NT2/D1 (cell line): ENCODE measurements around the gene TMEM117.

Source experiments
- DNase-seq: peaks from one replicate; pipeline ENCODE4 v3.0.0-alpha.2; 2011; ENCODE audit warnings: low read depth, low spot score
- H3K27me3 ChIP-seq: 2 replicates; pipeline ENCODE4 v1.6.0; 2011; ENCODE audit warnings: mild to moderate bottlenecking; ENCODE audit not compliant: insufficient read length, insufficient read depth
- H3K36me3 ChIP-seq: 2 replicates; pipeline ENCODE4 v1.6.1; 2011; ENCODE audit warnings: mild to moderate bottlenecking, low read length, mixed read lengths; ENCODE audit not compliant: insufficient read depth, insufficient read length
- H3K4me1 ChIP-seq: 2 replicates; pipeline ENCODE4 v1.5.1; 2011; ENCODE audit not compliant: insufficient read depth, insufficient read length
- H3K4me3 ChIP-seq: 2 replicates; pipeline ENCODE4 v1.5.1; 2011; ENCODE audit warnings: low read depth; ENCODE audit not compliant: insufficient read length
- H3K9ac ChIP-seq: 2 replicates; pipeline ENCODE4 v1.6.0; 2011; ENCODE audit warnings: low read depth; ENCODE audit not compliant: insufficient read length
- H3K9me3 ChIP-seq: 2 replicates; pipeline ENCODE4 v1.5.1; 2011; ENCODE audit warnings: mild to moderate bottlenecking, low read length; ENCODE audit not compliant: insufficient read depth
- SUZ12 ChIP-seq: IDR thresholded peaks from 2 replicates; pipeline ENCODE4 v1.6.1; 2011; ENCODE audit not compliant: insufficient read length, insufficient read depth; ENCODE audit errors: extremely low read depth
- YY1 ChIP-seq: IDR thresholded peaks from 2 replicates; pipeline ENCODE4 v1.6.1; 2011; ENCODE audit not compliant: insufficient read length, insufficient read depth
- ZNF274 ChIP-seq: IDR thresholded peaks from 2 replicates; pipeline ENCODE4 v1.6.1; 2011; ENCODE audit warnings: mild to moderate bottlenecking, low read depth, low read length

TMEM117 gene

GRCh38 chr12:43887397-43887796, 51.5 kb downstream of the TMEM117 start:
- TF ChIP-seq YY1 (no peak), ZNF274 (no peak), SUZ12 (no peak)
- Histone ChIP-seq H3K4me1 (no peaks in the 10 kb centered on the region), H3K4me3 (no peak overlapping the region)

GRCh38 chr12:43891856-43892574, 56.1 kb downstream of the TMEM117 start:
- H3K27me3 ChIP-seq, result no peaks in the 10 kb centered on the region
- DNase-seq, result no peak
- no peak for TF ChIP-seq ZNF274
- TF ChIP-seq YY1, result no peak
- no peak for TF ChIP-seq SUZ12
- no peak overlapping the region for H3K9ac ChIP-seq
- no peaks in the 10 kb centered on the region for H3K36me3 ChIP-seq
- peaks cover 17% of the 10 kb centered on the region; the same call in 1 of the 2 replicates for H3K9me3 ChIP-seq
- H3K4me1 ChIP-seq, result no peaks in the 10 kb centered on the region
- H3K4me3 ChIP-seq, result no peak overlapping the region

More at GRCh38 chr12:43887397-43887796, 51.5 kb downstream of the TMEM117 start:
- Histone ChIP-seq H3K9me3 (peaks cover 8% of the 10 kb centered on the region; the same call in 1 of the 2 replicates), H3K9ac (no peak overlapping the region), H3K27me3 (no peaks in the 10 kb centered on the region), H3K36me3 (no peaks in the 10 kb centered on the region)
- DNase-seq, result no peak

- DNase-seq, result no peak
- H3K4me1 ChIP-seq, result no peaks in the 10 kb centered on the region
- no peaks in the 10 kb centered on the region for H3K36me3 ChIP-seq
- no peak overlapping the region for H3K9ac ChIP-seq
- TF ChIP-seq SUZ12, result no peak
- no peak for TF ChIP-seq ZNF274
- no peak for TF ChIP-seq YY1
- no peak overlapping the region for H3K4me3 ChIP-seq
- no peaks in the 10 kb centered on the region for H3K27me3 ChIP-seq
- H3K9me3 ChIP-seq, result peaks cover 17% of the 10 kb centered on the region; the same call in 1 of the 2 replicates
Observed at GRCh38 chr12:43893670-43894069, 57.8 kb downstream of the TMEM117 start.

- Histone ChIP-seq H3K4me3 (no peak overlapping the region), H3K27me3 (no peaks in the 10 kb centered on the region), H3K9ac (no peak overlapping the region), H3K36me3 (no peaks in the 10 kb centered on the region), H3K4me1 (no peaks in the 10 kb centered on the region), H3K9me3 (peaks cover 17% of the 10 kb centered on the region; the same call in 1 of the 2 replicates)
- TF ChIP-seq ZNF274 (no peak), YY1 (no peak), SUZ12 (no peak)
- DNase-seq, result no peak
Observed at GRCh38 chr12:43895580-43896206, 59.8 kb downstream of the TMEM117 start.

- no peak for DNase-seq
- Histone ChIP-seq H3K36me3 (no peaks in the 10 kb centered on the region), H3K4me3 (no peak overlapping the region), H3K4me1 (no peaks in the 10 kb centered on the region), H3K9ac (no peak overlapping the region), H3K9me3 (peaks cover 17% of the 10 kb centered on the region; the same call in 1 of the 2 replicates), H3K27me3 (no peaks in the 10 kb centered on the region)
- no peak for TF ChIP-seq YY1
- no peak for TF ChIP-seq ZNF274
- TF ChIP-seq SUZ12, result no peak
Observed at GRCh38 chr12:43896496-43896895, 60.6 kb downstream of the TMEM117 start.

GRCh38 chr12:43898474-43898873, 62.6 kb downstream of the TMEM117 start:
- Histone ChIP-seq H3K9me3 (no peaks in the 10 kb centered on the region), H3K4me3 (no peak overlapping the region), H3K36me3 (no peaks in the 10 kb centered on the region), H3K4me1 (no peaks in the 10 kb centered on the region), H3K9ac (no peak overlapping the region), H3K27me3 (no peaks in the 10 kb centered on the region)
- DNase-seq, result no peak
- TF ChIP-seq YY1 (no peak), ZNF274 (no peak), SUZ12 (no peak)

- Histone ChIP-seq H3K4me1 (no peaks in the 10 kb centered on the region), H3K4me3 (no peak overlapping the region), H3K36me3 (no peaks in the 10 kb centered on the region), H3K27me3 (no peaks in the 10 kb centered on the region), H3K9ac (no peak overlapping the region), H3K9me3 (no peaks in the 10 kb centered on the region)
- no peak for DNase-seq
- TF ChIP-seq SUZ12, result no peak
- no peak for TF ChIP-seq ZNF274
- TF ChIP-seq YY1, result no peak
Observed at GRCh38 chr12:43899574-43899973, 63.7 kb downstream of the TMEM117 start.
